ENCODE measurements around the gene DCBLD1.

DCBLD1 gene

DNA sequence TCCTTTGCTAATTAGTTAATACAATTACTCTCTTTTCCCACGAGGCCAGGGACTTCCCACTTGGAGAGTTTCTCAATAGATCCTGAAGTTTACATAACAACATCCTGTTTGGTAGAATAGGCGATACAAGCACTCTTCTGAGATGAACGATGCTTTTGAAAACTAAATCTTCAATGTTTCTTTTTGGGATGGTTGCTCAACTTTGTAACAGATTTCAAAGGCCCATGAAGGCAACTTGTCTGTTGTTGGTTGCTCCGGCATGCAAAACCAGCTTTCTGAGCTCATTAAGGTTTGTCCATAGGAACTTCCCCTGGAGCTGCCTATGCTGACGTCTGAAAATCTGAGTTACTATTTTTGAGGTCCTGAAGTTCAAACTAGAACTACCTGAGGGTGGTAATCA is 30.8 kb upstream of the DCBLD1 start:
- Histone ChIP-seq H3K9me3 (ENCODE audit: control insufficient read depth, low read length) (no peaks in the 10 kb centered on the region), H3K4me2 (ENCODE audit: low read length) (no peak overlapping the region), H3K27me3 (ENCODE audit: control insufficient read depth, insufficient read depth, low read length) (no peaks in the 10 kb centered on the region), H3K4me3 (ENCODE audit: low read depth, low read length) (no peak overlapping the region), H3K9ac (no peak overlapping the region), H3K79me2 (no peaks in the 10 kb centered on the region), H3K27ac (no peak overlapping the region), H3K36me3 (ENCODE audit: control insufficient read depth, insufficient read depth, low read length) (no peaks in the 10 kb centered on the region), H2AFZ (peak overlapping the region; percentile 14), H3K4me1 (no peaks in the 10 kb centered on the region)
- TF ChIP-seq, protein P1, sequence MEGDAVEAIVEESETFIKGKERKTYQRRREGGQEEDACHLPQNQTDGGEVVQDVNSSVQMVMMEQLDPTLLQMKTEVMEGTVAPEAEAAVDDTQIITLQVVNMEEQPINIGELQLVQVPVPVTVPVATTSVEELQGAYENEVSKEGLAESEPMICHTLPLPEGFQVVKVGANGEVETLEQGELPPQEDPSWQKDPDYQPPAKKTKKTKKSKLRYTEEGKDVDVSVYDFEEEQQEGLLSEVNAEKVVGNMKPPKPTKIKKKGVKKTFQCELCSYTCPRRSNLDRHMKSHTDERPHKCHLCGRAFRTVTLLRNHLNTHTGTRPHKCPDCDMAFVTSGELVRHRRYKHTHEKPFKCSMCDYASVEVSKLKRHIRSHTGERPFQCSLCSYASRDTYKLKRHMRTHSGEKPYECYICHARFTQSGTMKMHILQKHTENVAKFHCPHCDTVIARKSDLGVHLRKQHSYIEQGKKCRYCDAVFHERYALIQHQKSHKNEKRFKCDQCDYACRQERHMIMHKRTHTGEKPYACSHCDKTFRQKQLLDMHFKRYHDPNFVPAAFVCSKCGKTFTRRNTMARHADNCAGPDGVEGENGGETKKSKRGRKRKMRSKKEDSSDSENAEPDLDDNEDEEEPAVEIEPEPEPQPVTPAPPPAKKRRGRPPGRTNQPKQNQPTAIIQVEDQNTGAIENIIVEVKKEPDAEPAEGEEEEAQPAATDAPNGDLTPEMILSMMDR (IDR thresholded peaks at IDR 0.05): no peak

DNA sequence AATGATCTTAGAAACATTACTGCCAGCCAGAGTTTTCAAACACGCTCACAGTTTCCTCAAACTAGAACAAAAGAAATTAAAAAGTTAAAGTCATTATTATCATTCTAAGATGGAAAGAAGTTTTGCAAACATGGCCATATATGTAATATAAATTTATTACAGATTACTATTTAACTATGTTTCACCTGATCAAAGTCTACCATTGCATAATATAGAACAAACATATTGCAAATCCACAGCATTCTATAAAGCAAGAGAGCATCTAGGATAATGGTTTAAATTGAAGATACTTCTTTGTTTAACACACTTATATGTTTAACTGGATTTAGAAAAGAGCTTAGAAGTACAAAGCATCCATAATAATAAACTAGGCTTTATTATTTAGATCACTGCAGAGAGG is 26.2 kb upstream of the DCBLD1 start:
- no peak overlapping the region for H3K4me2 ChIP-seq (ENCODE audit: low read length)
- no peaks in the 10 kb centered on the region for H3K79me2 ChIP-seq
- no peak overlapping the region for H3K27ac ChIP-seq
- H3K9ac ChIP-seq: no peak overlapping the region
- H3K27me3 ChIP-seq (ENCODE audit: control insufficient read depth, insufficient read depth, low read length): no peaks in the 10 kb centered on the region
- H3K9me3 ChIP-seq (ENCODE audit: control insufficient read depth, low read length): no peaks in the 10 kb centered on the region
- no peak overlapping the region for H2AFZ ChIP-seq
- no peak overlapping the region for H3K4me3 ChIP-seq (ENCODE audit: low read depth, low read length)
- no peaks in the 10 kb centered on the region for H3K4me1 ChIP-seq
- H3K36me3 ChIP-seq (ENCODE audit: control insufficient read depth, insufficient read depth, low read length): no peaks in the 10 kb centered on the region
- TF ChIP-seq, protein P1 (IDR thresholded peaks at IDR 0.05): no peak

DNA sequence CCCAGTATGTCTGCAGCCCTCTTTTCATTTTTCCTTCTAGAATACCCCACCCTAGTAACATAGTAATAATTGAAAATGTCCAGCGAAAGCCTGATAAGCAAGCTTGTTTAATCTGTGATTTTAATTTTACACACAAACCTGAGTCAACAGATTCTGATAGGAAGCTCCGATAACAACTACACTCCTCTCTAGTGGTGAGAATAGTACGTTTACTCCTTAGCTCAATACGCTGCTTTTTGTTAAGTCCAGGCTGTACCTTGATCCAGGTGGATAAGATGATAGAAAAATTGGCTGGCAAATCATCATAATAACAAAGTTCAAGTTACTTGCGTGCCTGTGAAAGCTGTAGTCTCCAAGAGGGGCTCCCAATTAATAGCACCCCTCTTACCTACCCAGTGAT is 25.5 kb upstream of the DCBLD1 start:
- no peaks in the 10 kb centered on the region for H3K27me3 ChIP-seq (ENCODE audit: control insufficient read depth, insufficient read depth, low read length)
- no peaks in the 10 kb centered on the region for H3K79me2 ChIP-seq
- TF ChIP-seq, protein P1 (IDR thresholded peaks at IDR 0.05): no peak
- no peaks in the 10 kb centered on the region for H3K36me3 ChIP-seq (ENCODE audit: control insufficient read depth, insufficient read depth, low read length)
- H3K9ac ChIP-seq: no peak overlapping the region
- H2AFZ ChIP-seq: no peak overlapping the region
- H3K4me2 ChIP-seq (ENCODE audit: low read length): no peak overlapping the region
- H3K4me1 ChIP-seq: no peaks in the 10 kb centered on the region
- H3K4me3 ChIP-seq (ENCODE audit: low read depth, low read length): no peak overlapping the region
- H3K9me3 ChIP-seq (ENCODE audit: control insufficient read depth, low read length): no peaks in the 10 kb centered on the region
- no peak overlapping the region for H3K27ac ChIP-seq

DNA sequence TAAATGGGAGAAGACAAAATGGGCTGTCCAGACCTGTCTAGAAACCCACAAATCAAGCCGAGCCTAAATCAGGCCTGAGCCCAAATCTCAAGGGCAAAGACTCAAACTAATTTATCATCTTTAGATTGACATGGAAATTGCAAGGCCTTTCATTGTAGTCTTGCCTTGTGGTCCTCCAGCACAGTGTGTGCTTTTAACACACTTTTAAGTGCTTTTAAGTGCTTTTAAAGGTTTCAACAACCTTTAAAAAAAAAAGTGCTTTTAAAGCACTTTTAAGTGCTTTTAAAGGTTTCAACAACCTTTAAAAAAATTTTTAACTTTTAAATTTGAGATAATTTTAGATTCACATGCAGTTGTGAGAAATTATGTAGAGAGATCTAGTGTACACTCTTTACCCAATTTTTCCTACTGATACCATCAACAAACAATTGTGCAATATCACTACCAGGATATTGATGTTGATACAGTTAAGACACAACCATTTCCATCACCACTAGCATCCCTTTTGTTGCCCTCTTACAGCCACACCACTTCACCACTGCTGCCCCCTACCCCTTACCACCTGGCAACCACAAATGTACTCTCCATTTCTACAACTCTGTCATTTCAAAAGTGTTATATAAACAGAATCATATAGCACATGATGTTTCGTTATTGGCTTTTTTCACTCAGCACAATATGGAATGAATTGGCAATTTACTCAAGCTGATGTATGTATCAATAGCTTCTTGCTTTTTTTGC is 23.1 kb upstream of the DCBLD1 start:
- no peaks in the 10 kb centered on the region for H3K27me3 ChIP-seq (ENCODE audit: control insufficient read depth, insufficient read depth, low read length)
- no peak overlapping the region for H3K4me3 ChIP-seq (ENCODE audit: low read depth, low read length)
- H3K4me1 ChIP-seq: no peaks in the 10 kb centered on the region
- H3K9ac ChIP-seq: no peak overlapping the region
- no peaks in the 10 kb centered on the region for H3K36me3 ChIP-seq (ENCODE audit: control insufficient read depth, insufficient read depth, low read length)
- no peak overlapping the region for H3K27ac ChIP-seq
- no peak overlapping the region for H2AFZ ChIP-seq
- H3K9me3 ChIP-seq (ENCODE audit: control insufficient read depth, low read length): no peaks in the 10 kb centered on the region
- TF ChIP-seq, protein P1 (IDR thresholded peaks at IDR 0.05): no peak
- no peak overlapping the region for H3K4me2 ChIP-seq (ENCODE audit: low read length)
- no peaks in the 10 kb centered on the region for H3K79me2 ChIP-seq
